ENCODE data around the gene RHBDD1.
A peak's percentile ranks its signal among the peaks of the same experiment; 100 is the strongest.

RHBDD1 gene

GRCh38 chr2:226847090-226847489 is 11.2 kb downstream of the RHBDD1 start:
- peak; percentile 22 for DNase-seq

GRCh38 chr2:226847511-226847910 is 11.7 kb downstream of the RHBDD1 start:
- DNase-seq, result peak; percentile 22

- DNase-seq, result no peak
These were observed 13.5 kb downstream of the RHBDD1 start for GRCh38 chr2:226849349-226849748.

GRCh38 chr2:226850024-226850423 is 14.2 kb downstream of the RHBDD1 start:
- no peak for DNase-seq

- no peak for DNase-seq
These were observed 19.9 kb downstream of the RHBDD1 start for GRCh38 chr2:226855787-226856186.

GRCh38 chr2:226860087-226860486 is 24.2 kb downstream of the RHBDD1 start:
- DNase-seq, result no peak

GRCh38 chr2:226862623-226863022 is 26.8 kb downstream of the RHBDD1 start:
- DNase-seq, result no peak

GRCh38 chr2:226865273-226865672 is 29.4 kb downstream of the RHBDD1 start:
- no peak for DNase-seq

GRCh38 chr2:226865710-226866109 is 29.9 kb downstream of the RHBDD1 start:
- no peak for DNase-seq

GRCh38 chr2:226868331-226869162 is 32.7 kb downstream of the RHBDD1 start:
- DNase-seq, result no peak

- DNase-seq, result no peak
These were observed 33.5 kb downstream of the RHBDD1 start for GRCh38 chr2:226869371-226869770.

GRCh38 chr2:226873051-226873620 is 37.3 kb downstream of the RHBDD1 start:
- peak; percentile 95 for DNase-seq

- DNase-seq, result no peak
These were observed 38.0 kb downstream of the RHBDD1 start for GRCh38 chr2:226873826-226874225.

- DNase-seq, result no peak
These were observed 38.9 kb downstream of the RHBDD1 start for GRCh38 chr2:226874749-226875148.

- DNase-seq, result no peak
These were observed 39.8 kb downstream of the RHBDD1 start for GRCh38 chr2:226875438-226876225.

- DNase-seq, result no peak
These were observed 41.6 kb downstream of the RHBDD1 start for GRCh38 chr2:226877491-226877890.

- DNase-seq, result no peak
These were observed 45.4 kb downstream of the RHBDD1 start for GRCh38 chr2:226881287-226881686.

GRCh38 chr2:226882606-226883005 is 46.8 kb downstream of the RHBDD1 start:
- DNase-seq, result no peak

- no peak for DNase-seq
These were observed 47.5 kb downstream of the RHBDD1 start for GRCh38 chr2:226883296-226883795.

- no peak for DNase-seq
These were observed 48.3 kb downstream of the RHBDD1 start for GRCh38 chr2:226884166-226884565.

- no peak for DNase-seq
These were observed 50.0 kb downstream of the RHBDD1 start for GRCh38 chr2:226885769-226886435.

- DNase-seq, result no peak
These were observed 52.1 kb downstream of the RHBDD1 start for GRCh38 chr2:226887940-226888339.

- no peak for DNase-seq
These were observed 52.6 kb downstream of the RHBDD1 start for GRCh38 chr2:226888378-226888965.

Measured in OCI-M1 (cell line).